Bone marrow (tissue), 2 donors: ENCODE data around the gene PHF21A.
A peak's percentile ranks its signal among the peaks of the same experiment; 100 is the strongest.

Experiments
- DNase-seq, 2 donors: peaks; one replicate each; lab custom pipeline; 2025; lab: John Stamatoyannopoulos, UW

The PHF21A gene

DNA sequence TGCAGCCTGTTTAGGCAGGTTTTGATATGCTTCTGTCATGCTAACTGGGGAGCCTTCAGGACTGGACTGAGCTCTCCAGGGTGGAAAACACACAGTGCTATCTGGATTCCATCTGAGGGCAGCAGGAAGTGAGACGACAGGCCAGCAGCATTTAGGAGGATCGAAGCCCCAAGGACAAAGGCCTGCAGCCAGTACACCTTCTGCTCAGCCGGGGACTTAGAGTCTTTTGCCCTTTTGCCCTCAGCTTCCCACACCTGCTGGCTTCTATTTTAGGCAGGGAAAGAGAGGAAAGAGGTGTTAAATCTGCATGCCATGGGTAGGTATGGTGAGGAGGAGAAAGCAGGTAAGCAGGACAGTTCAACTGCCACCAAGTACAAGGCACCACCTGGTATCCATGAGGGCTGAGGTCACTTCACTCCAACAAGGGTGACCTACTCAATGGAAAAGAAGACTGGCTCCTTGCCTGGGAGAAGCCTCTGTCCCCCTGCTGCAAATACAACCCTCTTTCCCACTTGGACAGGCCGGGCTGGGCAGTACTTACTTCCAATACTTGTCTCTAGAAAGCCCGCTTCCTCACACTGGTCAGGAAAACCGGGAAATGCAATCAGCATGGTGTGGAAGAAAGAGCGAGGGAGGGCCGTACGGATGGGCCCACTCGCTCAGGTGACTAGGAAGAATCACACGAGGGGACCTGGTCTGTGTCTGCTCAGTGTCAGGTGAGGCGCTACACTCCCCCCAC is 186.5 kb downstream of the PHF21A start:
- DNase-seq = no peak

DNA sequence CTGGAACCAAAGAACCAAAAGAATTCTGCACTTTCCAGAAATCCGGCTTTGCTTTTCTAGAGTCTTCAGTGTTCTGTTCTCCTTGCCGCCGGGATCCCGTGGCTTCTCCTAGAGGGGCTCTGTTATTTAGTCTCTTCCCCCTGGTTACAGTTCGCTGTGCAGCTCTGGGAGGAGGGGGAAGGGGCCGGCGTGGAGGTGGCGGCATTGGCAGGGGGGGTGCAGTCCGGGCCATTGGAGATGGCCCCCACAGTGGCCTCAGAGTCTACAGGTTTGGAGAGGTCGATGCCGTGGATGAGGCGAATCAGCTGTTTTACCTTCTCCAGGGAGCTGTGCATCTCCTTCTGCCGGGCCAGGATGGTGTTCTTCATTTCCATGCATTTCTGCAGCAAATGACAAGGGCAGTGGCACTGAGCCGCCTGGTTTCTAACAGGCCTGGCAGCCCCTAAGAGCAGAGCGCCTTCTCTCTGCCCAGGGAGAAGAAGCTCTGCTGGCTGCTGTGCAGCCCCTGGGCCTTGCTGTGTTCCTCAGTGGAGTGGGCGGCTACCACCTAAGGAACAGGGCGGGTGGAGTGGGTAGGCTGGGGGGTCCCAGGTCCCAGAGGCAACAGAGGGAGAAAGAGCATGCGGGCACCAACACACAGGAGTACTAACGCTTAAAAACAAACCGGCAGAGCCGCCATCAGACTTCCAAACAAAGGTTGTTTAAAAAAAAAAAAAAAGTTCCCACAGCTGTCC is 187.2 kb downstream of the PHF21A start:
- DNase-seq = no peak

DNA sequence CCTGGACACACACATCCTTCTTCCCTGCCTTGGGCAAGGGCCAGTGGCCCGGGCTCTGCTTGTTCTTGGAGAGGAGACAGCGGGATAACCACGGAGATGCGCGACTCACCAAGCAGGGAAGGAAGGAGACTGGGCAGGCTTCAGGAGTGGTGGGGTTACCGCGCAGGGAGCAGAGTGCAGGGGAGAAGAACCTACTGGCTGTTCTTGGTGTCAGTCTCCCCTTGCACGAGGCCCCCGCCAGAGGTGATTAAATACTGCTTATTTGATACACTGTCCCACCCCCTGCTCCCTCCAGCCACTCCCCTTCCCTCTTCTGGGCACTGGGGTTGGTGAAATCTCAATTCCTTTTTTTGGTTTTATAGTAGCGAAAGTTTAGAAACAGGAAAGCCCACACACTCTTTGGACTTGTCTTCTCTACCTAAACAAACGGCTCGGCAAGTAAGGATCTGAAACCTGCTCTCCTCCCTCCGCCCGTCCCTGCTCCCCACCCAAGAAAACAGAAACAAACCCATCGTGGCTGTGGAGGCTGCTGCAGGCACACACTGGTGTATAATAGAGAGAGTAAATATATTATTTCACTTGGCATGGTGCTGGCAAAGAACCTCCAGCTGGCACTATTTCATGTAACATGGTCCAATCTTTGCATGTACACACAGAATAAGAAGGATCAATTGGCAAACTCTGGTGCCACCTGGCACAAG is 188.0 kb downstream of the PHF21A start:
- no peak for DNase-seq

DNA sequence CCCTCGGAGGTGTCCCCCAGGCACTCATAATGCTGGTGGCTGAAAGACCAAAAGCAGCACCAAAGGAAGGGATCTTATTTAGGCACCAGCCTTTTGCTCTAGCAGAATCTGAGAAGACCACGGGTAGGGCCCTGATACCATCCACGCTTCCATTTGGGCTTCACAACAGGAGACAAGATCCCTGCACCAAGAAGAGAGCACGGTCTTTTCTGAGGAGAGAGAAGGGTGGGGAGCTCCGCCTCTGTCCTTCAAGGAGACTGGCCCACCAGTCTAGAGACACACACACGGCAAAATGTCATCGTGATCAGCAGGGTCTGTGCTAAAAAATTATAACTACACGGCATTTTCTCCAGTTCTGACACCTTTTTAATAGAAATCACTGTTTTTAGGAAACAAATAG is 189.0 kb downstream of the PHF21A start:
- no peak for DNase-seq

DNA sequence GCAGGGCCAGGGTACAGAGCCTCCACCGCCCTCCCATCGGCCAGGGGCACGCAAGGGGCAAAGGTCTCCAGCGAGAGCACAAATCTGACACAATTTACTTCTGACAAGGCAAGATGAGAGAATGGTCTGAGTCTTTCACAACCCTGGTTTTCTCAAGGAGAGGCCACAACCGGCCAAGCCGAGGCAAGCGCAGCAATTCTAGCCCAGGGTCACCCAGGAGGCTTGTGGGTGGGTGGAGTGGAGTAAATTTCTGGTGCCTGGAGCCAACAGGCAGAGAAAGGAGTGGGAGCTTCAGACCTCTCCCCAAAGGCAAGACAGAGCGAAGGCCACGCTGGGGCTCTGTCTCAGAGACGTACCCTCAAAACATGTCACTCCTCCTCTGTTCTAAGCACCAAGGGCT is 189.5 kb downstream of the PHF21A start:
- DNase-seq = no peak

DNA sequence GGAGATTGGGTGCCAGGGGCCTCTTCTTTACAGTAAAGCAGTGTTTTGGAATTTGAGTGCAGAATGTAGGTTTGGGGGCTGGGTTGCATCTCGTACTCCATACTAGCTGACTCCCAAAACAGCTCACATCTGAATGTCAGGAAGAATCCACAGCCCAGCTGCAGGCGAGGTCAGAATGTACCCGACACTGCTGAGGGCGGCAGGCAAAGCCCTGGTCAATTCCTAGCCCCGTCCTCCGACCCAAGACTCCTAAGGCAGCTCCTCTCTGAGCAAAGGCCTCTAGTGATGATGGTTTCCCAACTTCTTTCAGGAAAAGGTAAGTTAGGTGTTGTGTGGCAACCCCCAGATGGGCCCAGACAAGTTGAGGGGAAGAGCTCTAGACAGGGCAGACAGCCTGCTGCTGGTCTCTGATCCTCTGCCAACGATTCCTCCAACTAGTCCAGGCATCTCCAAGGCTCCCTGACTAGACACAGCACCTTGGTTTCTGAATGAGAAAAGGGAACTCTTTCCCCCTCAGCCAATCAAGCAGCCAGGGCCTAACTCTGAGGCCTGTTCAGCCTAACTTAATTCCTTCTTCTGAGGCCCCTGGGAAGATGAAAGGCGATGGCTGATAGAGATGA is 190.2 kb downstream of the PHF21A start:
- DNase-seq = no peak

DNA sequence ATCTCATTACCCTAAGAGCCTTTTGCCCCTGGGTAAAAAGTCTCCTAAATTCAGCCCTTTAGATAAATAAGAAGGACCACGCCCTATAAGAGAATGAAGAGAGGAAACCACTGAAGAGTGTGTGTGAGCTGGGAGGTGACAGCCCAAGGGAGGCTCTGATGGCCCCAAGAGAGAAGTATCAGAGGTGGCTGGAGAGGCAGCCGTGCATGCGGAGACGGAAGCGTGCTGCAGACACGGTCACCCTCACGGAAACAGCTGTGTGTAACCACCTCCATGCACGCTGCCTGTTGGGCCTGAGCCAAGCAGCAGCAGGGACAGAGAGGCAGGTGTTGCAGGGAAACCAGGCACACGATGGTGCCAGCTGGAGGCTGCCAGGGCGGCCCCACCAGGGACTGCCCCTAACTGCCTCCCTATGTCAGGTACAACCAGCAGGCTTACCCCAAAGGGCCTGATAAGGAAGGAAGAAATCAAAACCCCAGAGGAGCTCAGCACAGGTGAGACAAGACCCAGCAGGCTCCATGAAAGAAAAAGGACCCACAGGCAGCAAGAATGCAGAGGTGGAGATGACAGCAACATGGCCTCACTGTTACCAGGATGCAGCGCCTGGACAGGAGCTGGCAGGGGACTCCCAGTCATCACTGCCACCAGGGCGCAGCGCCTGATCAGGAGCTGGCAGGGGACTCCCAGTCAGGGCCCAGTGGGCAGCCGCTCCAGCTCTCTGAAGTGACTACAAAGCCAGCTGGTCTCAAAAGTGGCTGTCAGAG is 191.0 kb downstream of the PHF21A start:
- DNase-seq = peak in 1 of 2 donors; percentile 82

DNA sequence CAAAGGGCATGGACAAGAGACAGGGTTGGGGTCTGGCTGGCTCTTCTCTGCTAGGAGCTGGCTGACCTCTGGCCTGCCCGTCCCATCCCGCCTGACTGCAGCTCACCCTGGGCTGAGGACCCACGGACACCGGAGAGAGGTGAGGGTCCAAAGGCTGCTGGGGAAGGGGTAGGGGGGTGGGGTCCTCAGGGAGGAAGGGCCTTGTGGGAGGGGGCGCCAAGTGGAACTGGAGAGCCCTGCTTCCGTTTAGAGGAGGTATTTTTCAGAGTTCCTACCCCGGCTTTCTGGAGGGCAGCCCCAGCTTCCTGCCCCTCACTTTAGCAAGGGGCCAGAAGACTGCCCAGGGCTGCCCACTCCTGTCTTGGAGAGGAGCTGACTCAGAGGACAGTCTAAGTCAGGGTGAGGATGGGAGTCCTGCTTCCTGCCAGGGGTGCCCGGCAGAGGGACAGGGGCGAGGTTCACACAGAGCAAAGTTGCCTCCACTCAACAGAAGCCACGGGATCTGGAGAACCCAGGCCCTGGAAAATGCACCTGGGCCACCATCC is 191.7 kb downstream of the PHF21A start:
- no peak for DNase-seq

DNA sequence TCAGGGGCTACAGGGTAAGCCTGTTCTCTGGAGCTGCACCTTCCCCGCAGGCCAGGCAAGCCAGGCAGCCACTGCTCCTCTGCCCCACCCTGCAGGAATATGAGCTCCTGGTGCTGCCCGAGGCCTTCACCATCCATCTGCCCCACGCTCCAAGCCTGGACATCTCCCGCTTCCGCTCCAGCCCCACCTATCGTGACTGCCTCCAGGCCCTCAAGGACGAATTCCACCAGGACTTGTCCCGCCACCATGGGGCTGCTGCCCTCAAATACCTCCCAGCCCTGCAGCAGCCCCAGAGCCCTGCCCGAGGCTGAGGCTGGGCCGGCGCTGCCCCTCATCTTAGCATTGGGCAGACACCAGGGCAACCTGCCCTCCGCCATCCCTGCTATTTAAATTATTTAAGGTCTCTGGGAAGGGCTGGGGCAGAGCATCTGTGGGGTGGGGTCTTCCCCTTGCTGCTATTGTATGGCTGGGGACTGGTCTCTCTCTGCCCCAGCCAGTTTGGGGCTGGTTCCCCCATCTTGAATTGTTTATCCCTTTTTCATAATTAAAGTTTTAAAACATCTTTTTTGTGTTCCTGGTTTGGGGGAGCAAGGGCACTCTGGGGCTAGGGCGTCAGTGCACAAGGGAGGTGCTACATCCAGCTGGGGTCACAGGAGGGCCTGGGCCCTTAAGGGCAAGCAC is 192.6 kb downstream of the PHF21A start:
- DNase-seq = no peak

DNA sequence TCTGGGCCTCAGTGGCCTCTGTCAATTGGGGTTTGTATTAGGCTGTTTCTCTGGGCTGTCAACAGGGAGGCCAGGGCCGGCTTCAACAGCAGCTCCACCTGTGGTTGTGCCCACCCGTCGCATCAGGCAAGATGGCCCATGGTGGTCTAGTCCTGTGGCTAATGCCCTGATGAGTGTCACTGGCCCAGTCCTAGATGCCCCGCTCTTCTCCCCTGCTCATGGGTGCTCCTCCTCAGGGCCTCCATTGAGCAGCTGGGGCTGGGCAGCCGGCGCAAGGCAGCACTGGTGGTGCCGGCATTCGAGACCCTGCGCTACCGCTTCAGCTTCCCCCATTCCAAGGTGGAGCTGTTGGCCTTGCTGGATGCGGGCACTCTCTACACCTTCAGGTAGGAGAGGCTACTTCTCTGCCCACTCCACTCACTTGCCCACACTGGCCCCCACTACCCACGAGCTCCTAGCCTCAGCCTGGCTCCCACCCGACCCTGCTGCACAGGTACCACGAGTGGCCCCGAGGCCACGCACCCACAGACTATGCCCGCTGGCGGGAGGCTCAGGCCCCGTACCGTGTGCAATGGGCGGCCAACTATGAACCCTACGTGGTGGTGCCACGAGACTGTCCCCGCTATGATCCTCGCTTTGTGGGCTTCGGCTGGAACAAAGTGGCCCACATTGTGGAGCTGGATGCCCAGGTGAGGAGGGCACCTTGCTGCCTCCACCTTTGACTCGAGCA is 193.4 kb downstream of the PHF21A start:
- DNase-seq = no peak

DNA sequence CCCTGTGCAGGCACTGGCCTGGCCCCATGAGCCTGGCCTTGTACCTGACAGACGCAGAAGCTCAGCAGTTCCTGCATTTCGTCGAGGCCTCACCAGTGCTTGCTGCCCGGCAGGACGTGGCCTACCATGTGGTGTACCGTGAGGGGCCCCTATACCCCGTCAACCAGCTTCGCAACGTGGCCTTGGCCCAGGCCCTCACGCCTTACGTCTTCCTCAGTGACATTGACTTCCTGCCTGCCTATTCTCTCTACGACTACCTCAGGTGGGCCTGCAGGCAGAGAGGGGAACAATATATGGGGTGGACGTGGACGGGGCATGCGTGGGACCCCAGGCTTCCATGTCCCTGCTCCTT is 193.9 kb downstream of the PHF21A start:
- DNase-seq = no peak

DNA sequence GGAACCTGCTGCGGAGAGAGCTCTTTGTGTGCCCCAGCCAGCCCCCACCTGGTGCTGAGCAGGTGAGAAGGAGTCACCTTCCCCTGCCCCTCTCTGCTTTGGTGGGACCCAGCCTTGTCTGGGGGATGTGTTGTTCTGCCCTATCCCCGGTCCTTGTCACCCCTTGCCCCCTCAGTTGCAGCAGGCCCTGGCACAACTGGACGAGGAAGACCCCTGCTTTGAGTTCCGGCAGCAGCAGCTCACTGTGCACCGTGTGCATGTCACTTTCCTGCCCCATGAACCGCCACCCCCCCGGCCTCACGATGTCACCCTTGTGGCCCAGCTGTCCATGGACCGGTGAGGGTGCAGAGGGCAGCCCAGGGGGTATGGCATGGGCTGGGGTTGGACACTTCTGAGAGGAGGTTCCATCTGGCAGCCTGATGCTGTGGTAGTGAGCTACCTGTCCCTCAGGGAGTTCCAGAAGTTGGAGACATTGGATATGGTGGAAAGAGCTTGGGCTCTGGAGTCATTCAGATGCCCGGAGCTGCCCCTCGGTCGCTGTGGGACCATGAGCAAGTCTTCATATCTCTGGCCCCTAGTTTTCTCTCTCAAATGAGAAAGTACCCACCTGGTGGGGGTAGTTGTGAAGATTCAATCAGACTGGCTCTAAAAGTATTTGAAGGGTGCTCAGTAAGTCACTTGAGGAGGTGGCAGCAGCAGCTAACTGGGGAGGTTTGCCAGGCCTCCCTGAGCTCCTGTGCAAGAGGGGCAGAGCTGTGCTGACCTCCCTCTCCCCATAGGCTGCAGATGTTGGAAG is 194.5 kb downstream of the PHF21A start:
- no peak for DNase-seq

DNA sequence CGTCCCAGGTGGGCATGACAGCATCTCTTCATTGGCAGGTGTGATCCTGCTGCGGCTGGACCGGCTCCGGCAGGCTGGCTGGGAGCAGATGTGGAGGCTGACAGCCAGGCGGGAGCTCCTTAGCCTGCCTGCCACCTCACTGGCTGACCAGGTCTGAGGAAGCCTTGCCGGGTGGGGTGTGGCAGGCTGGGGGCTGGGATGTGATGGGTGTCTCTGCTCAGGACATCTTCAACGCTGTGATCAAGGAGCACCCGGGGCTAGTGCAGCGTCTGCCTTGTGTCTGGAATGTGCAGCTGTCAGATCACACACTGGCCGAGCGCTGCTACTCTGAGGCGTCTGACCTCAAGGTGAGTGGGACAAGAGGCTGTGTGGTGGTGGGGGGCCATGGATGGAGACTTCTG is 195.3 kb downstream of the PHF21A start:
- DNase-seq = no peak

DNA sequence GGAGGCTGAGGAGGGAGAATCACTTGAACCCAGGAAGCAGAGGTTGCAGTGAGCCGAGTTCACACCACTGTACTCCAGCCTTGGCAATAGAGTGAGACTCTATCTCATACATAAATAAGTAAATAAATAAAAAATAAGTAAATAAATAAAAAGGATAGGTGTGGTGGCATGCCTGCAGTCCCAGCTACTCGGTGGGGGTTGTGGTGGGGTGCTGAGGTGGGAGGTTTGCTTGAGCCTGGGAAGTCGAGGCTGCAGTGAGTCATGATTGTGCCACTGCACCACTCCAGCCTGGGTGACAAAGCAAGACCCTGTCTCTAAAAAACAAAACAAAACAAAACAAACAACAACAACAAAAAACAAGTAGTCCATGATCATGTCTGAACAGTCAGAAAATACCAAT is 195.7 kb downstream of the PHF21A start:
- DNase-seq = no peak

DNA sequence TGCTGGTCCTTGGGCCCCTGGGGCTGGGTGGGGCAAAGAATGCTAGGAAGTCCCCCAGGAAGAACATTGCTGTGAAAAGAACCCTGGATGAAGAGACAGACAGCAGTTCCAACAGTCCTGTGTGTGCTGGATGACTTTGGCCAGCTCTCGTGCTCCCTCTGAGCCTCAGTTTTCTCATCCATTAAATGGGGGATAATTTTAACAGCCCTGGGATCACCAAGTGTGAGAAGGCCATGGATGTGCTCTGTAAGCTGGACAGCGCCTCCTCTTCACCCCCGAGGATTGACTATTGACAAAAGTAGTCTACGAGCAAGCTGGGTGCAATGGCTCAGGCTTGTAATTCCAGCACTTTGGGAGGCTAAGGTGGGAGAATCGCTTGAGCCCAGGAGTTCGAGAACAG is 196.3 kb downstream of the PHF21A start:
- DNase-seq = no peak

DNA sequence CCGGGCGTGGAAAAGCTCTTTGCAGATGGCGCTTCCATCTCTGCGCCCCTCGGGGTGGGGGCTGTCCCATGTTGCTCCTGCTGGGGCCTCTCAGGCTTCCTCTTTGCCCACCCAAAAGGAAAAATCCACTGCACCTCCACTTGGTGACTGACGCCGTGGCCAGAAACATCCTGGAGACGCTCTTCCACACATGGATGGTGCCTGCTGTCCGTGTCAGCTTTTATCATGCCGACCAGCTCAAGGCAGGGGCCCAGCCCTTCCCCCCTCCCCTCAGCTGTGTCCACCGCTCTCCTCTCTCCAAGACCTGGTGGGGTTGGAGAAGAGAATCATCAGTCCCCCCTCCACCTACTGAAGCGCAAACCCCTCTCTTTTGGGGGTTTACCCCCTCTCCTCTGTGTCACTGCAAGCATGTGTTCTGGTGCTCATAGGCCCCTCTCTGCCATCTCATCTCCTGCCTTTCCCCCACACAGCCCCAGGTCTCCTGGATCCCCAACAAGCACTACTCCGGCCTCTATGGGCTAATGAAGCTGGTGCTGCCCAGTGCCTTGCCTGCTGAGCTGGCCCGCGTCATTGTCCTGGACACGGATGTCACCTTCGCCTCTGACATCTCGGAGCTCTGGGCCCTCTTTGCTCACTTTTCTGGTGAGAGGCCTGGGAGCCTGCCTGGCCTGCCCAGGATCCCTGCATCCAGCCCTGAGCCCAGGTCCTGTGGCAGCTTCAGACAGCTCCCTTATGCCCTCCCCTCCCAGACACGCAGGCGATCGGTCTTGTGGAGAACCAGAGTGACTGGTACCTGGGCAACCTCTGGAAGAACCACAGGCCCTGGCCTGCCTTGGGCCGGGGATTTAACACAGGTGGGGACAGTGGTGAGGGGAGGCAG is 197.0 kb downstream of the PHF21A start:
- DNase-seq = no peak

DNA sequence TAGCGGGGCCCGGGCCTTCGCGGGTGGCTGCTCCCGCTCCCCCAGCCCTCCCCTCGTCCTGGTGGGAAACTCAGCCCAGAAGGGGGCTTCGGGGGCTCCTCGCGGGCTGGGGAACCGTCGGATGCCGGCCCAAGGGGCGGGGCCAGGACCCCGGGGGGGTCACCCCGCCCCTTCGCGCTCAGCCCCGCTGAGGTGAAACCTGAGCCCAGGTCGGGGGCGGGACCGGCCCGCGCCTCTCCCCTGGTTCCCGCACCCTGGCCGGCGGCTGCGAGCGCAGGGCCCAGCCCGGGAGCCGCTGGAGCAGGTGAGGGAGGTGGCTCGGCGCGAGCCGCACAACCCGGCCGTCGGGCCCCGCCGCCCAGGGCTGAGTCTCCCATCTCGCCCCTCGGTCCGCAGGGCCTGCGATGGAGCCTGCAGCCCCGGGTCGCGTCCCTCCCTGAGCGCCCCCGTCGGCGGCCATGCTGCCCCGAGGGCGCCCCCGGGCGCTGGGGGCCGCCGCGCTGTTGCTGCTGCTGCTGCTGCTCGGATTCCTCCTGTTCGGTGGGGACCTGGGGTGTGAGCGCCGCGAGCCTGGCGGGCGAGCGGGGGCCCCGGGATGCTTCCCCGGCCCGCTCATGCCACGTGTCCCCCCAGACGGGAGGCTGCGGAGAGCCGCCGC is 198.7 kb downstream of the PHF21A start, which contains the start of gene LARGE2:
Gene LARGE2 (plus strand): TSS at position 232 of the 658 bp plus-strand sequence. CDS start 227 bp downstream, at position 459.
- DNase-seq = no peak
